Inferior parietal cortex (tissue), 1 donor: ENCODE results near the gene MNAT1.
"Not testable (repeated sequence)": the region's sequence is repeated elsewhere in the genome, so short reads cannot be mapped to it uniquely, and the experiment has no call there.

Experiments used
- DNase-seq: peaks from one replicate; pipeline ENCODE4 v3.0.0-alpha.2; 2016; ENCODE audit errors: extremely low spot score

MNAT1 gene

DNA sequence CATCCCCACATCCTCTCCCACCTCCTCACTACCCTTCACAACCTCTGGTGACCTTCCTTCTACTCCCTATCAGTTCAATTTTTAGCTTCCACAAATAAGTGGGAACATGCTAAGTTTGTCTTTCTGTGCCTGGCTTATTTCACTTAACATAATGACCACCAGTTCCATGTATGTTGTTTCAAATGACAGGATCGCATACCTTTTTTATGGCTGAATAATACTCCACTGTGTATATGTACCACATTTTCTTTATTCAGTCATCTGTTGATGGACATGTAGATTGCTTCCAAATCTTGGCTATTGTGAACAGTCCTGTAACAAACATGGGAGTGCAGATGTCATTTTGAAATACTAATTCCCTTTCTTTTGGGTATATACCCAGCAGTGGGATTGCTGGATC lies 147.7 kb downstream of the MNAT1 start:
- DNase-seq, result no peak

GRCh38 chr14:60884134-60884533 lies 149.6 kb downstream of the MNAT1 start:
- no peak for DNase-seq

DNA sequence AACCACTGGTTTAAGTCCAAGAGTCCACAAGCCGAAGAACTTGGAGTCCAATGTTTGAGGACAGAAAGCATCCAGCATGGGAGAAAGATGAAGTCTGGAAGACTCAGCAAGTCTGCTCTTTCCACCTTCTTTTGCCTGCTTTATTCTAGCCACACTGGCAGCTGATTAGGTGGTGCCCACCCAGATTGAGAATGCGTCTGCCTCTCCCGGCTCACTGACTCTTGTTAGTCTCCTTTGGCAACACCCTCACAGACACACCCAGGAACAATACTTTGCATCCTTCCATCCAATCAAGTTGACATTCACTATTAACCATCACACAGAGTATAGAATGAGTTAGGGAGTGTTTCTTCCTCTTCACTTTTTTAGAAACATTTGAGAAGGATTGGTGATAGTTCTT lies 156.1 kb downstream of the MNAT1 start:
- DNase-seq, result not testable (repeated sequence)

DNA sequence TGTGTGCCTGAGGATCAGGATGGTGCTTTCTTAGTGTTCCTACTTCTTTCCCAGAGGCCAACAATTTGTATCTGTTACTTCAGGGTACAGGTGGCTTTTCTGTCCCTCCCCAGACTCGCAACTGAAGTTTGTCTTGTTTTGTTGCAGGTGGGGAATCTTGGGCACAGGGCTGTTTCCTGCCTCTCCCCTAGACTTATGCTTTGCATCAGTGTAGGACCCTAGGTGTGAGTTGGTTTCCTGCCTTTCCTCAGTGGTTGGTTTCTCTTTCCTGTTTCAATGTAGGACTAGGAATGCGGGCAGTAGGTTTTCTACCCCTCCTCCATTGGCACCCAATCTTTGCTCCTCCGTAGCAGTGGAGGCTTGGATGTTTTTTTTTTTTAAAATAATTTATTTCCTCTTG lies 159.3 kb downstream of the MNAT1 start:
- no peak for DNase-seq

DNA sequence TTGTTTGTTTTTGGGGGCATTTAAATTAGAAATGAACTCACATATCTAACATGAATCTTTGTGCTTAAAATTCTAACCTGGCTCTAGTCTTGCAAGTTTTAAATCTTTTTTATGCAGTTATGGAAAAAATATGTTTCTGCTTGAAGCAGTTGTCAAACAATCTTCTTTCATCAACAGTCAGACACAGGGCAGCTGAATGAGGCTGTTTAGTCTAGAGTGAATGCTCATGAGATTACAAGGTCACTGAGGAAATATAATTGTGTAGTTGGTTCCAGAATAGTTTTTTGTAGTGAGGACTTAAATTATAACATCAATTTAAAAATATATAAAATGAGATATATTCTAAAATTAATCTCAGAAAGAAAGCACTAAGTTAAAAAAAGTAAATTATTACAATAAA lies 169.8 kb downstream of the MNAT1 start:
- DNase-seq, result no peak

DNA sequence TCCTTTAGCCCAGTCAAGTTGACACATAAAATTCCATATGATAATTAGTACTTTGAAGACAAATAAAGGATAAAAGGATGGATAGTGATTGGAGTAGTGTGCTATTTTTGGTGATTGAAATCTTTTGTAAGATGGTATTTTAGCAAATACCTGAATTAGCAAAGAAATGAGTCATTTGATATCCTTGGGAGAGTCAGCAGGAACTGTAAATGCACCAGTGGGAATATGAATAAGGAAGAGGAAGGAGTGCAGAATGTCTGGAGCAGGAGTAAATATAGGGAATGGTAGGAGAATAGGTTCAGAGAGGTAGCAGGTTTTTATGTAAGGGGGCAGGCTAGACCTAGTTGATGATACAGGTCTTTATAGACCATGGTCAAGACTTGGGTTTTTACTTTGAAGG lies 171.4 kb downstream of the MNAT1 start:
- no peak for DNase-seq

DNA sequence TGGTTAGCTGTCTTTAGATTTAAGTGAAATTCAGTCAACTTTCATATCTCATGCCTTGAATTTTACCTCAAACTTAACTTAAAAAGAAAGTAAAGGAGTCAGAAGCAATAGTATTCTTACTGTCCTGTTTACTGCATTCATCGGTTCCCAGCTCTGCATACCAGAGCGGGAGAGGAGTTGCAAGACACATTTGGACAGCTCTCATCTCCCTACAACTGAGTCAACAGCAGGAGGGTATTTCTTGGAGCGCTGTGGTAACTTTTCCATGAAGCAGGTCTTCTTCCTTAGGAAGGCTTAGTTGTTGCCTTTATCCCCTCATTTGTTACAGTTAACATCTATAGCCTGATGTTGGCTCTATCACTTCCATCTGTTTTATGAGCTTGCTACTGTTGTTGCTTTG lies 181.2 kb downstream of the MNAT1 start:
- no peak for DNase-seq

- DNase-seq, result no peak
Measured at GRCh38 chr14:60922050-60922449, 187.5 kb downstream of the MNAT1 start.

DNA sequence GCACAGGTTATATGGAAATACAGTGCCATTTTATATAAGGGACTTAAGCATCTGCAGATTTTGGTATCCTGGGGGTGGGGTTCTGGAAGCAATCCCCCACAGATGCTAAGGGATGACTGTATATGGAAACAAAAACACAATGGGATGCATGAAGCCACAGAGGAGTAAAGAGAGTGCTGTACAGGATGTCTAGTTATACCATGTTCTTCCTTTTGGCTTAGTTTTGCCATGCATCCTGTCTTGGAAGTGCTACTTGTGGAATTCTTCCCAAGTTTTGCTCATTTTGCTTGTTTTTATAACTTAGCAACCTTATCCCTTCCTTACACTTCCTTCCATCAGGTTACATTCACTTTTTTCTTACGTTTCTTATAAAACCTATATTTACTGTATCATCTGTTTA lies 190.7 kb downstream of the MNAT1 start:
- no peak for DNase-seq

DNA sequence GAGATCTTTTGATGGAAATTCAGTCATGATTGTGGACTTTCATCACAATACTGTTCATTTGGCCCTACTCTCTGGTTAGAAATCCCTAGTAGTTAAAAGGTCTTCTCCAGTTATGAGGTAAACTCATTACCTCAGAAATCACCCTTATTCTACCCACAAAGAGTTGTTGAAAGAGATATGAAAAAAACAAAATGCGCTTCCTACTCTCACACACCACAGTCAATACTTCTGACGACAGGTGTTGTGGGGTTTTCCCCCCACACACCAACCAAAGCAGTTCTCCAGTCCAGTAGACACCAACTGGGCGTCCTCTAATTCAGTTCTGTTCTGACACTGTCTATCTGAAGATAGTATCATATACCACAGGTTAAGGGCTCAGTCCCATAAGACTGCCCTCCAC lies 191.4 kb downstream of the MNAT1 start:
- no peak for DNase-seq

DNA sequence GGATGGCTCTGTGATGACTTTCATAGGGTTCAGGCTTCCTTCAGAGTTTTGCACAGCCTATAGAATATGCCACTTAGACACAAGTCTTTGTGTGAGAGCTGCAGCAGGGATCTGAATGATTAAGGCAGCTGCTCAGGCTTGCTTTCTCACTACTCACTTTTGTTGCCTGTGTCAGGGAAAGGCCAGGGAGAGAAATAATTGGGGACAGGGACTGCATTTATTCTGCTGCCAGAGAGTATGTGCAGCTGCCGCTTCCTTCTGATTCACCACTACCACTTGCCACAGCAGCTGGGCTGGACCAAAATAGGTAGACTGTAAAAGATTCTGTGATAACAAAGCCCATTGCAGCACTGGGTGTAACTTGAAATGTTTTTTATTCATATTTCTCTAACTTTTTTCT lies 196.7 kb downstream of the MNAT1 start:
- DNase-seq, result no peak

DNA sequence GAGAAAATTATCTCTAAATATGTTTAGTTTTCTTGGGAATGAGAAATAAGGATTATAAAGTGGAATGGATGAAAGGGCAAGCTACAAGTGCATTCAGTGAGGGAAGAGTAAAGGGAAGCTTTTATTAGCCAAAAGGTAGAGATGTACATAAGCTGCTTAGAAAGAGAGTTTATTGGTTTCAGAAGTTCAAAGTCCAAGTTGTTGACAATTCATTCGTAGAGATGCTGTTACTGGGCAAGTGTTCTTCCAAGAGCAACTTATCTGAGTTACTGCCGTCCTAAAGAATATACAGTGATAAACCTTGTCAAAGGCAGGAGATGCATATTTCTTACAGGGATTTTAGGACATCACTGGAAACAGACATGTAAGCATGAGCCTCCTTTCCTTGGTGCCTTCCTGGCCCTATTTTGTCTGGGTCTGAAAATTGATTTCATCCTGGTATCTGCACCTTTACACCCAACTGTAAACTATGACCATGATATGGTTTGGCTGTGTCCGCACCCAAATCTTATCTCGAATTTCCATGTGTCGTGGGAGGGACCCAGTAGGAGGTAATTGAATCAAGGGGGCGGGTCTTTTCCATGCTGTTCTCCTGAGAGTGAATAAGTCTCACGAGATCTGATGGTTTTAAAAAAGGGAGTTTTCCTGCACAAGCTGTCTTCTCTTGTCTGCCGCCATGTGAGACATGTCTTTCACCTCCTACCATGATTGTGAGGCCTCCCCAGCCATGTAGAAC lies 199.5 kb downstream of the MNAT1 start:
- no peak for DNase-seq

DNA sequence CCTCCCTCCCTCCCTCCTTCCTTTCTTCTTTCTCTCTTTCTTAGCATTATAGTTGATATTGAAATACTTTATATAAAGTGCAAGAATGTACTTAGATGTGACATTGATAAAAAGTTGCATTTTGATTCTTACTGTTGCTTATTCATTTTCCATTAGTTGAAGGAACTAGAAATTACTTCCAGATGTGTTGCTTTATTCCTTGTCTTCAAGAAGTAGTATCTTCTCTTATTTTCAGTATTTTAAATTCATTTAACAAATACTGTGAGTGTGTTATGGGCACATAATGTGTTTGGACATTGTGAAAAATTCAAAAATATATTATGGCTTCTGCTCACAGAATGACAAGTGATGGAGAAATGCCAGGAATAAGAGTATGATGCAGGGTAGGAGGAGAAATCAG lies 200.8 kb downstream of the MNAT1 start:
- no peak for DNase-seq

GRCh38 chr14:60943637-60944032 lies 209.1 kb downstream of the MNAT1 start:
- no peak for DNase-seq

DNA sequence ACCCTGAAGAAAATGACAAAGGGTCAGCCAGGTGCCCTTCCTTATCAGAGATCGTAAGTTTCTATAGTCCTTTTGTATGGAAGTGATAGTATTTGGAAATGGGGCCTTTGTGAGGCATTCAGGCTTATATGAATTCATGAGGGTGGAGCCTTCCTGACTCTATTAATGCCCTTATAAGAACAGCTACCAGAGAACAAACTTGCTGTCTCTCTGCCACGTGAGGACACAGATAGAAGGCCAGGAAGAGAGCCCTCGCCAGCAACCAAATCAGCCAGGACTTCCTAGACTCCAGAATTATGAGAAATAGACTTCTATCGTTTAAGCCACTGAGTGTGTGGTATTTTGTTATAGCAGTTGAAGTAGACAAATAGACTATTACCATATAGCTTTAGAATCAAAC lies 209.6 kb downstream of the MNAT1 start:
- DNase-seq, result no peak

DNA sequence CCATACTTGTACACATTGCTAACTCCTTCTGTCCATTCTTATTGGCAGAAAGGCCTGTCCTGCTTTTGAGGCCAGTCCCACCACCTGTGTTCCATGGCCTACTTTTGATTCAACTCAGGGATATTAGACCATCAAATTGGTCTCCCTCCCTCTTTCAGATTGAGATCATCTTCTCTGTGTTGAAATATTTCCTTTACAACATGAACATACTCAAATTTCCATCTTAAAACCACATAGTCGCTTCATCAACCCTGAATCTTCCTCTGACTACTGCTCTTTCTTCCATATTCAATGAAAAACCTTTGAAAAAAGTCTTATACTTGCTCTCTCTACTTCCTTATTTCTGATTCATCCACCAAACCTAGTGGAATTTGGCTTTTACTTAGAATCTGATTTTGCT lies 211.4 kb downstream of the MNAT1 start:
- no peak for DNase-seq

- no peak for DNase-seq
Measured at GRCh38 chr14:60946773-60947172, 212.2 kb downstream of the MNAT1 start.

GRCh38 chr14:60951776-60952435 lies 217.3 kb downstream of the MNAT1 start:
- DNase-seq, result no peak

- no peak for DNase-seq
Measured at GRCh38 chr14:60956202-60956601, 221.6 kb downstream of the MNAT1 start.

DNA sequence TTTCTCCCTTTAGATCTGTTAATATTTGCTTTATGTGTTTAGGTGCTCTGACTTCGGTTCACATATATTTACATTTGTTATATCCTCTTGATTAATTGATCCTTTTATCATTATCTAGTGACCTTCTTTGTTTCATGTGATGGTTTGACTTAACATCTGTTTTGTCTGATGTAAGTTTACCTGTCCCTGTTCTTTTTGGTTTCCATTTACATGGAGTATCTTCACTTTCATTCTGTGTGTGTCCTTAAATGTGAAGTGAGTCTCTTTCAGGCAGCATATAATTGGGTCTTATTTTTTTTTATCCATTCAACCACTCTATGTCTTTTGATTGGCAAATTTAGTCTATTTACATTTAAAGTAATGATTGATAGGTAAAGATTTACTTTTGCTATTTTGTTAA lies 222.1 kb downstream of the MNAT1 start:
- DNase-seq, result no peak

- DNase-seq, result no peak
Measured at GRCh38 chr14:60958146-60958545, 223.6 kb downstream of the MNAT1 start.

GRCh38 chr14:60963761-60964160 lies 229.2 kb downstream of the MNAT1 start:
- DNase-seq, result no peak

- DNase-seq, result no peak
Measured at GRCh38 chr14:60964904-60965303, 230.3 kb downstream of the MNAT1 start.

- no peak for DNase-seq
Measured at GRCh38 chr14:60965402-60965801, 230.8 kb downstream of the MNAT1 start.
